D721Med (cell line): ENCODE results near the gene PDE6C.

Experiments used
- DNase-seq: peaks from one replicate; pipeline ENCODE4 v3.0.0; 2011; ENCODE audit warnings: low spot score; ENCODE audit not compliant: insufficient read length
- FAIRE-seq: peaks from 2 replicates; lab custom pipeline; 2011; peaks lifted over from hg19 to GRCh38; lab: Jason Lieb, UNC
- CTCF ChIP-seq: IDR thresholded peaks from 2 replicates; pipeline ENCODE4 v1.5.1; 2012; ENCODE audit warnings: mild to moderate bottlenecking, control low read depth; ENCODE audit not compliant: insufficient read depth; ENCODE audit errors: missing control alignments

Gene PDE6C

GRCh38 chr10:93629647-93630305, 17.4 kb downstream of the PDE6C start:
- no peak for TF ChIP-seq CTCF
- no peak for FAIRE-seq
- DNase-seq: no peak

- FAIRE-seq (no peak), DNase-seq (no peak)
- no peak for TF ChIP-seq CTCF
Observed at GRCh38 chr10:93630625-93631557, 18.6 kb downstream of the PDE6C start.

- TF ChIP-seq CTCF: no peak
- DNase-seq (no peak), FAIRE-seq (no peak)
Observed at GRCh38 chr10:93639791-93640190, 27.5 kb downstream of the PDE6C start.

GRCh38 chr10:93652857-93653256, 40.5 kb downstream of the PDE6C start:
- TF ChIP-seq CTCF: no peak
- FAIRE-seq (no peak), DNase-seq (no peak)

GRCh38 chr10:93654201-93654600, 41.9 kb downstream of the PDE6C start:
- FAIRE-seq (no peak), DNase-seq (no peak)
- no peak for TF ChIP-seq CTCF

GRCh38 chr10:93656155-93656554, 43.8 kb downstream of the PDE6C start:
- FAIRE-seq (no peak), DNase-seq (no peak)
- TF ChIP-seq CTCF: no peak
